GM03348 (cell line): ENCODE measurements around the gene ZSWIM9.
A peak's percentile ranks its signal among the peaks of the same experiment; 100 is the strongest.

Experiments
- DNase-seq: peaks from one replicate; pipeline ENCODE4 v3.0.0; 2012; ENCODE audit warnings: low spot score

The ZSWIM9 gene

GRCh38 chr19:48169939-48170803 lies at the start of gene ZSWIM9, which contains the start of gene LIG1:
ZSWIM9 (plus strand) TSS chr19:48170680; CDS start chr19:48171803, 1,123 bp downstream.
LIG1 (minus strand) TSS chr19:48170344; CDS start chr19:48165566, 4,778 bp downstream.
- DNase-seq = peak; percentile 96

GRCh38 chr19:48121066-48121465 lies 49.4 kb upstream of the ZSWIM9 start:
- no peak for DNase-seq

GRCh38 chr19:48121909-48122371 lies 48.5 kb upstream of the ZSWIM9 start:
- no peak for DNase-seq

- DNase-seq = no peak
Measured at GRCh38 chr19:48122421-48122820, 48.1 kb upstream of the ZSWIM9 start.

- DNase-seq = peak; percentile 31
Measured at GRCh38 chr19:48123907-48124651, 46.4 kb upstream of the ZSWIM9 start.

GRCh38 chr19:48127561-48127960 lies 42.9 kb upstream of the ZSWIM9 start:
- DNase-seq = no peak

GRCh38 chr19:48133094-48133493 lies 37.4 kb upstream of the ZSWIM9 start:
- no peak for DNase-seq

GRCh38 chr19:48135411-48135810 lies 35.1 kb upstream of the ZSWIM9 start:
- no peak for DNase-seq

- DNase-seq = no peak
Measured at GRCh38 chr19:48136547-48136946, 33.9 kb upstream of the ZSWIM9 start.

GRCh38 chr19:48137411-48137810 lies 33.1 kb upstream of the ZSWIM9 start:
- no peak for DNase-seq

GRCh38 chr19:48139053-48139452 lies 31.4 kb upstream of the ZSWIM9 start:
- no peak for DNase-seq

- DNase-seq = no peak
Measured at GRCh38 chr19:48147597-48148175, 22.8 kb upstream of the ZSWIM9 start.

GRCh38 chr19:48148576-48148975 lies 21.9 kb upstream of the ZSWIM9 start:
- no peak for DNase-seq

- no peak for DNase-seq
Measured at GRCh38 chr19:48149430-48149829, 21.1 kb upstream of the ZSWIM9 start.

- DNase-seq = peak; percentile 79
Measured at GRCh38 chr19:48152551-48152950, 17.9 kb upstream of the ZSWIM9 start.

- no peak for DNase-seq
Measured at GRCh38 chr19:48154003-48154402, 16.5 kb upstream of the ZSWIM9 start.

GRCh38 chr19:48158210-48158790 lies 12.2 kb upstream of the ZSWIM9 start:
- no peak for DNase-seq

- DNase-seq = no peak
Measured at GRCh38 chr19:48168689-48169088, 1.8 kb upstream of the ZSWIM9 start.

GRCh38 chr19:48169578-48169938 lies 922 bp upstream of the ZSWIM9 start:
- DNase-seq = peak; percentile 93

GRCh38 chr19:48170817-48171347 lies 402 bp downstream of the ZSWIM9 start:
- DNase-seq = no peak

GRCh38 chr19:48171710-48172109 lies 1.2 kb downstream of the ZSWIM9 start:
- DNase-seq = no peak

- DNase-seq = no peak
Measured at GRCh38 chr19:48174445-48175030, 4.1 kb downstream of the ZSWIM9 start.
